GM12878 (cell line): Measurements from ENCODE around the gene ACOX1. TPM values are rescaled to one million over a fixed set of nuclear protein-coding genes. Genes with fewer than 3 reads are reported as not detected.

Experiments used
- ATAC-seq: fragments of 200-7000 bp; cut with Tn5 transposase; 3 replicates; pipeline ENCODE4 v1.9.1; 2020; ENCODE audit warnings: mild to moderate bottlenecking, moderate library complexity
- BruUV-seq: library from RNA; stranded (reverse); fragments of 400-500 nt; replicated peaks from 2 replicates; lab custom pipeline; 2021; lab: Mats Ljungman, UMichigan
- CTCF ChIA-PET: fragments of 300-600 bp; sonication (Branson Sonifier 250); formaldehyde crosslinking; extraction: SDS; loops from one replicate; lab custom pipeline; 2021; ENCODE audit warnings: inconsistent platforms; lab: Yijun Ruan, JAX
- POLR2A ChIA-PET: fragments of 350-600 bp; formaldehyde crosslinking; extraction: SDS; loops from one replicate; lab custom pipeline; 2021; ENCODE audit warnings: inconsistent platforms; lab: Charles Lee
- RAD21 ChIA-PET: fragments of 300-600 bp; sonication (Branson Sonifier 250); formaldehyde crosslinking; loops from one replicate; lab custom pipeline; 2023; ENCODE audit warnings: antibody characterized with exemption; ENCODE audit not compliant: unreplicated experiment; lab: Charles Lee
- SMC1A ChIA-PET: fragments of 300-600 bp; sonication (Branson Sonifier 250); formaldehyde crosslinking; loops from one replicate; lab custom pipeline; 2023; ENCODE audit not compliant: unreplicated experiment, uncharacterized antibody; lab: Charles Lee
- DNase-seq: peaks from one replicate; pipeline ENCODE4 v3.0.0-alpha.2; 2011; ENCODE audit warnings: low read depth, low spot score
- FAIRE-seq: peaks from 3 replicates; lab custom pipeline; 2011; peaks lifted over from hg19 to GRCh38; lab: Jason Lieb, UNC
- H2AFZ ChIP-seq: 2 replicates; pipeline ENCODE4 v1.6.0; 2011; ENCODE audit warnings: low read depth, low read length, control low read depth; ENCODE audit not compliant: control insufficient read depth
- H3K27ac ChIP-seq: 2 replicates; pipeline ENCODE4 v1.5.1; 2011; ENCODE audit warnings: control low read depth; ENCODE audit not compliant: control insufficient read depth, insufficient read depth
- H3K27me3 ChIP-seq, 2 experiments: replicated peaks in 1 of 2; 2 replicates each; pipeline versions ENCODE4 v1.6.0 to v1.6.1; 2011; ENCODE audit warnings: low read length in 1 of 2; ENCODE audit not compliant: control insufficient read depth in 2 of 2, insufficient read depth in 2 of 2
- H3K36me3 ChIP-seq, 2 experiments: 2 replicates each; pipeline ENCODE4 v1.5.1; 2011; ENCODE audit warnings: low read length in 1 of 2; ENCODE audit not compliant: control insufficient read depth in 2 of 2, insufficient read depth in 2 of 2
- H3K4me1 ChIP-seq: 2 replicates; pipeline ENCODE4 v1.6.1; 2011; ENCODE audit warnings: mild to moderate bottlenecking, low read length, moderate library complexity, mixed read lengths; ENCODE audit not compliant: control insufficient read depth, insufficient read depth
- H3K4me2 ChIP-seq: 2 replicates; pipeline ENCODE4 v1.6.0; 2011; ENCODE audit warnings: control low read depth; ENCODE audit not compliant: control insufficient read depth, insufficient read depth
- H3K4me3 ChIP-seq: fragments of 200-600 bp; sonication (generic); 2 replicates; pipeline ENCODE4 v1.5.1; 2016
- H3K79me2 ChIP-seq: 2 replicates; pipeline ENCODE4 v1.6.0; 2011; ENCODE audit warnings: low read length; ENCODE audit not compliant: control insufficient read depth, insufficient read depth
- H3K9ac ChIP-seq: 2 replicates; pipeline ENCODE4 v1.8.0; 2011; ENCODE audit warnings: low read length, control low read depth, mixed read lengths; ENCODE audit not compliant: control insufficient read depth, insufficient read depth
- H3K9me3 ChIP-seq: replicated peaks from 3 replicates; pipeline ENCODE4 v1.5.1; 2011; ENCODE audit warnings: mild to moderate bottlenecking, low read length; ENCODE audit not compliant: control insufficient read depth, insufficient read depth
- H4K20me1 ChIP-seq: 2 replicates; pipeline ENCODE4 v1.6.0; 2011; ENCODE audit not compliant: control insufficient read depth, insufficient read depth
- BACH1 ChIP-seq: fragments of 450-650 bp; IDR thresholded peaks from 2 replicates; pipeline ENCODE4 v1.6.1; 2017; ENCODE audit warnings: mild to moderate bottlenecking, borderline replicate concordance
- BHLHE40 ChIP-seq, 2 experiments: fragments of 450-650 bp in 1 of 2; IDR thresholded peaks; 2 replicates each; pipeline ENCODE4 v1.6.1; 2011 to 2017; ENCODE audit warnings: low read depth in 2 of 2, borderline replicate concordance in 1 of 2, improper control_type of control experiment in 1 of 2, low read length in 1 of 2, mild to moderate bottlenecking in 1 of 2
- CHD2 ChIP-seq: IDR thresholded peaks from 2 replicates; pipeline ENCODE4 v1.6.1; 2011; ENCODE audit warnings: low read depth, low read length, improper control_type of control experiment, borderline replicate concordance
- EED ChIP-seq: sonication (generic); IDR thresholded peaks from 2 replicates; pipeline ENCODE4 v1.6.1; 2016; ENCODE audit warnings: antibody characterized with exemption, low read depth
- ESRRA ChIP-seq: IDR thresholded peaks from 2 replicates; pipeline ENCODE4 v1.6.1; 2012; ENCODE audit warnings: mild to moderate bottlenecking, low read length, improper control_type of control experiment
- FOS ChIP-seq: IDR thresholded peaks from 3 replicates; pipeline ENCODE4 v1.6.1; 2011; ENCODE audit warnings: borderline replicate concordance; ENCODE audit not compliant: insufficient read length; ENCODE audit errors: extremely low read depth
- IKZF1 ChIP-seq: fragments of 450-650 bp; conservative IDR thresholded peaks from 2 replicates; pipeline ENCODE4 v1.6.1; 2017; ENCODE audit warnings: antibody characterized with exemption, mild to moderate bottlenecking
- JUND ChIP-seq: IDR thresholded peaks from 2 replicates; pipeline ENCODE4 v1.6.1; 2012; ENCODE audit warnings: low read depth, mild to moderate bottlenecking, low read length, improper control_type of control experiment, moderate library complexity
- MXI1 ChIP-seq: fragments of 150-350 bp; IDR thresholded peaks from 2 replicates; pipeline ENCODE4 v1.6.1; 2011; ENCODE audit warnings: low read depth, mild to moderate bottlenecking, inconsistent platforms, low read length, improper control_type of control experiment
- NBN ChIP-seq: fragments of 450-650 bp; IDR thresholded peaks from 2 replicates; pipeline ENCODE4 v1.6.1; 2016
- POLR2A ChIP-seq: IDR thresholded peaks from 2 replicates; pipeline ENCODE4 v1.6.1; 2011; ENCODE audit warnings: low read depth, mild to moderate bottlenecking, low read length
- POLR2AphosphoS2 ChIP-seq: IDR thresholded peaks from 2 replicates; pipeline ENCODE4 v1.6.1; 2011; ENCODE audit warnings: low read depth, mild to moderate bottlenecking, low read length, improper control_type of control experiment, moderate library complexity
- RB1 ChIP-seq: fragments of 450-650 bp; formaldehyde crosslinking; IDR thresholded peaks from 2 replicates; pipeline ENCODE4 v1.6.1; 2017; ENCODE audit warnings: mild to moderate bottlenecking, borderline replicate concordance
- RBBP5 ChIP-seq: fragments of 200-600 bp; sonication (generic); conservative IDR thresholded peaks from 2 replicates; pipeline ENCODE4 v1.6.1; 2016
- SIX5 ChIP-seq: IDR thresholded peaks from 2 replicates; pipeline ENCODE4 v1.6.1; 2011; ENCODE audit warnings: mild to moderate bottlenecking, low read depth, low read length, moderate library complexity; ENCODE audit not compliant: severe bottlenecking
- SREBF1 ChIP-seq: IDR thresholded peaks from 2 replicates; pipeline ENCODE4 v1.6.1; 2012; ENCODE audit warnings: mild to moderate bottlenecking, low read length
- TBL1XR1 ChIP-seq: IDR thresholded peaks from 2 replicates; pipeline ENCODE4 v1.6.1; 2012; ENCODE audit warnings: low read depth, low read length, improper control_type of control experiment
- ZNF207 ChIP-seq: fragments of 450-650 bp; IDR thresholded peaks from 2 replicates; pipeline ENCODE4 v1.6.1; 2014; ENCODE audit warnings: antibody characterized with exemption, mild to moderate bottlenecking, borderline replicate concordance
- ZNF217 ChIP-seq: fragments of 450-650 bp; IDR thresholded peaks from 2 replicates; pipeline ENCODE4 v1.6.1; 2017; ENCODE audit warnings: antibody characterized with exemption, mild to moderate bottlenecking
- ZZZ3 ChIP-seq: IDR thresholded peaks from 2 replicates; pipeline ENCODE4 v1.6.1; 2011; ENCODE audit warnings: low read depth; ENCODE audit not compliant: control insufficient read depth, insufficient read length
- WGBS: methylation state at CpG from one replicate; pipeline ENCODE4 v1.1.6; 2016; ENCODE audit warnings: low lambda C conversion rate; ENCODE audit not compliant: insufficient replicate concordance, insufficient coverage; ENCODE audit errors: missing lambda C conversion rate; 5-methylcytosine and 5-hydroxymethylcytosine counted together
- in situ Hi-C: fragments of 300-500 bp; cut with MboI; formaldehyde crosslinking; loops from 9 replicates; pipeline ENCODE4 v1.14.3; 2018; ENCODE audit warnings: mixed read lengths
- intact Hi-C: fragments of 100-400 bp; cut with micrococcal nuclease; formaldehyde crosslinking; loops from one replicate; pipeline ENCODE4 v1.14.2; 2022; ENCODE audit not compliant: unreplicated experiment
- polyA plus RNA-seq, 11 experiments: library from polyadenylated mRNA; depleted of rRNA in 4 of 11; unstranded in 6 of 11; stranded (reverse) in 5 of 11; fragments of >200 nt; fragmentation: Nextera tagmentation in 4 of 11; fragmentation: Illumina TruSeq in 1 of 11; extraction: Ambion mirVana in 4 of 11; extraction: Trizol in 1 of 11; gene quantifications; 1 replicate in 1 of 11; 2 replicates in 10 of 11; pipeline versions ENCODE4 v1.2.1 to v1.2.3, GENCODE V29; 2011 to 2016; ENCODE audit warnings: inconsistent platforms in 2 of 11, missing spikeins in 2 of 11, low read depth in 1 of 11
- total RNA-seq, 4 experiments: library from RNA; depleted of rRNA in 3 of 4; stranded (reverse); fragments of >200 nt in 3 of 4; fragmentation: Illumina TruSeq in 1 of 4; extraction: Trizol in 1 of 4; gene quantifications; 2 replicates each; pipeline versions ENCODE4 v1.2.1 to v1.2.3, GENCODE V29; 2013 to 2021
- TF ChIP-seq, protein P1 (sequence below): IDR thresholded peaks from 2 replicates; pipeline ENCODE4 v1.6.1; 2012; ENCODE audit warnings: low read depth, low read length, improper control_type of control experiment
- TF ChIP-seq, protein P2 (sequence below): IDR thresholded peaks from 2 replicates; pipeline ENCODE4 v1.6.1; 2012; ENCODE audit warnings: low read depth, low read length, improper control_type of control experiment

Gene ACOX1
- total and polyA plus RNA-seq, 10 of the 15 experiments (the other 5 are each of a cell fraction or from before 2014, with no cell fraction given), result 6.5 to 26.2 (median 21.6) TPM

DNA sequence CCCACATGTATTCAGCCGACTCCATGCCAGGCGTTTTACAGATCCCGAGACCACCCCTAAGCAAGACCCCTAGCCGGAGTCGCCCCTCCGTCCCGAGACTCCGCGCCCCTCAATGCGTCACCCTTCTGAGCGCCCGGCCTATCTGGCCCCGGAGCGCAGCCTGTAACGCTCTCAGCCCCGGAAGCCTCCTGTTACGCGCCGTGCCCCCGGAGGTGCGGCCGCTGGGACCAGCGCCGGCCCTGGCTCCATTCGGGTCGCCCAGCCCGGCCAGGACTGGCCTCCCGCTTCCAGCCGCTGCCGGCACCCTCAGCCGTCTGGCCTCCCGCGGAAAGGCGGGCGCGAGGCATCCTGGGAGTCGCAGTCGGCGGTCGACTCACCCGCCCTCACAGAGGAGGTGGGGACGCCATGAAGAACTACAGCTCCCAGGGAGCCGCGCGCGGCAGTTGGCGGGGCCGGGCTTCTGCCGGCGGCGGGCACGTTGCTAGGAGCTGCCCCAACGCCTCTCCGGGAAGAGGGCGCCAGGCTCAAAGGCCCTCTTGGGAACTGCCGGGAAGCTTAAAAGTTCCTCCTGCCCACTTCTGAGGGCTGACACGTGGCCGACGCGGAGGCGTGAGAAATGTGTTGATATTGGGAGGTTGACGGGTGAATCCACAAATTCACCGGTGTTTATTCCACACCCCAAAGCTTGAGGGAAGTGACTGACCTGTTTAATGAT lies 38.1 kb downstream of the ACOX1 start, which contains the start of gene FBF1:
TSS of gene FBF1 (minus strand) at position 316 of the 715 bp plus-strand sequence. CDS start 2,893 bp downstream, outside the sequence.
- POLR2A ChIA-PET, result interaction anchor here (0.6 to 1.4 kb wide), 4 partner anchors 12 to 401 kb away, joined by 3 to 5 read pairs (median 4); partner anchors contain the start of genes ACOX1 and TEN1
- peak within 1 kb of the TSS; percentile 65 for H3K27ac ChIP-seq
- SMC1A ChIA-PET, result interaction anchor here (1.2 to 1.4 kb wide), 3 partner anchors 36 to 70 kb away, joined by 3 to 4 read pairs (median 3); partner anchors contain the start of genes CDK3 and MRPL38
- CTCF ChIA-PET, result interaction anchor here (0.9 to 1.4 kb wide), 3 partner anchors 35 to 80 kb away, joined by 3 to 9 read pairs (median 5); no protein-coding TSS in a partner anchor
- H2AFZ ChIP-seq, result peak within 1 kb of the TSS; percentile 96
- no peaks in the 10 kb centered on the region for H3K79me2 ChIP-seq
- peak within 1 kb of the TSS; percentile 85 for H3K4me3 ChIP-seq
- under 1% methylated on average over 49 of the region's 63 CpGs for WGBS
- no peaks in the 10 kb centered on the region for H3K27me3 ChIP-seq
- H3K9ac ChIP-seq, result peak within 1 kb of the TSS; percentile 85
- in situ Hi-C loops (no loop called here), intact Hi-C loops (loop anchor here (5.0 kb wide), 1 partner anchor 56 kb away; no protein-coding TSS in a partner anchor)
- RAD21 ChIA-PET, result interaction anchor here (1.1 to 1.3 kb wide), 6 partner anchors 16 to 82 kb away, joined by 3 to 8 read pairs (median 4); partner anchors contain the start of genes ACOX1 and TEN1
- no peaks in the 10 kb centered on the region for H3K4me1 ChIP-seq
- H3K9me3 ChIP-seq, result no peaks in the 10 kb centered on the region
- H3K36me3 ChIP-seq, result no peaks in the 10 kb centered on the region
- peak within 1 kb of the TSS; percentile 91 for H3K4me2 ChIP-seq
- peak; percentile 100 for ATAC-seq
- no TSS peak for BruUV-seq
- H4K20me1 ChIP-seq, result no peaks in the 10 kb centered on the region
- FAIRE-seq, result peak; percentile 97
- peak; percentile 46 for DNase-seq
- peak; percentile 92; the same call in 1 of the 2 replicates for TF ChIP-seq RB1
- TF ChIP-seq ZNF217, result no peak
- peak; percentile 92 for TF ChIP-seq IKZF1
- TF ChIP-seq CHD2, result 0 out of 2 replicates have a peak, but pooled peaks have one; percentile 67
- peak; percentile 21; the same call in 1 of the 2 replicates for TF ChIP-seq EED
- 0 out of 2 replicates have a peak, but pooled peaks have one; percentile 23 for TF ChIP-seq ESRRA
- peak; percentile 95 for TF ChIP-seq MXI1
- no peak for TF ChIP-seq ZZZ3
- TF ChIP-seq FOS, result no peak
- TF ChIP-seq POLR2A, result peak; percentile 94
- peak; percentile 76; the same call in 1 of the 2 replicates for TF ChIP-seq ZNF207
- TF ChIP-seq BACH1, result 0 out of 2 replicates have a peak, but pooled peaks have one; percentile 49
- no peak for TF ChIP-seq RBBP5
- peak; percentile 77 for TF ChIP-seq SREBF1
- no peak for TF ChIP-seq NBN
- TF ChIP-seq BHLHE40 (IDR thresholded peaks at IDR 0.05; ENCODE audit: borderline replicate concordance in 1 of 2, low read depth in 2 of 2, low read length in 1 of 2), result peak; percentile 10 to 64; a peak in 2 of 4 replicates
- TF ChIP-seq, protein P1, sequence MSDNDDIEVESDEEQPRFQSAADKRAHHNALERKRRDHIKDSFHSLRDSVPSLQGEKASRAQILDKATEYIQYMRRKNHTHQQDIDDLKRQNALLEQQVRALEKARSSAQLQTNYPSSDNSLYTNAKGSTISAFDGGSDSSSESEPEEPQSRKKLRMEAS, result peak; percentile 66; the same call in 1 of the 2 replicates
- TF ChIP-seq SIX5, result peak; percentile 85
- peak; percentile 53; the same call in 1 of the 2 replicates for TF ChIP-seq POLR2AphosphoS2
- TF ChIP-seq JUND, result no peak
- peak; percentile 54; the same call in 1 of the 2 replicates for TF ChIP-seq TBL1XR1
- TF ChIP-seq, protein P2, sequence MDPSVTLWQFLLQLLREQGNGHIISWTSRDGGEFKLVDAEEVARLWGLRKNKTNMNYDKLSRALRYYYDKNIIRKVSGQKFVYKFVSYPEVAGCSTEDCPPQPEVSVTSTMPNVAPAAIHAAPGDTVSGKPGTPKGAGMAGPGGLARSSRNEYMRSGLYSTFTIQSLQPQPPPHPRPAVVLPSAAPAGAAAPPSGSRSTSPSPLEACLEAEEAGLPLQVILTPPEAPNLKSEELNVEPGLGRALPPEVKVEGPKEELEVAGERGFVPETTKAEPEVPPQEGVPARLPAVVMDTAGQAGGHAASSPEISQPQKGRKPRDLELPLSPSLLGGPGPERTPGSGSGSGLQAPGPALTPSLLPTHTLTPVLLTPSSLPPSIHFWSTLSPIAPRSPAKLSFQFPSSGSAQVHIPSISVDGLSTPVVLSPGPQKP, result peak; percentile 46; the same call in 1 of the 2 replicates
